GM18502 (cell line): Measurements from ENCODE around the gene TRMT2A.

Source experiments
- ATAC-seq: cut with Tn5 transposase; IDR thresholded peaks from one replicate; pipeline ENCODE4 v1.9.1; 2021; ENCODE audit warnings: mild to moderate bottlenecking; ENCODE audit not compliant: unreplicated experiment, poor library complexity

TRMT2A gene

GRCh38 chr22:20107951-20108756 is 8.9 kb downstream of the TRMT2A start:
- ATAC-seq, result no peak

GRCh38 chr22:20107471-20107901 is 9.5 kb downstream of the TRMT2A start:
- no peak for ATAC-seq

- no peak for ATAC-seq
Measured at GRCh38 chr22:20106849-20107237, 10.2 kb downstream of the TRMT2A start.

- ATAC-seq, result no peak
Measured at GRCh38 chr22:20106205-20106848, 10.7 kb downstream of the TRMT2A start.

GRCh38 chr22:20105456-20106204 is 11.4 kb downstream of the TRMT2A start:
- ATAC-seq, result no peak

GRCh38 chr22:20102203-20102780 is 14.7 kb downstream of the TRMT2A start:
- ATAC-seq, result no peak

GRCh38 chr22:20101638-20102037 is 15.4 kb downstream of the TRMT2A start:
- no peak for ATAC-seq

GRCh38 chr22:20099099-20099711 is 17.8 kb downstream of the TRMT2A start:
- no peak for ATAC-seq

- no peak for ATAC-seq
Measured at GRCh38 chr22:20096574-20097420, 20.2 kb downstream of the TRMT2A start.

GRCh38 chr22:20095521-20095920 is 21.5 kb downstream of the TRMT2A start:
- no peak for ATAC-seq

- no peak for ATAC-seq
Measured at GRCh38 chr22:20094197-20094807, 22.7 kb downstream of the TRMT2A start.

- no peak for ATAC-seq
Measured at GRCh38 chr22:20093418-20094196, 23.4 kb downstream of the TRMT2A start.

- no peak for ATAC-seq
Measured at GRCh38 chr22:20092477-20092854, 24.6 kb downstream of the TRMT2A start.

GRCh38 chr22:20091690-20092476 is 25.1 kb downstream of the TRMT2A start:
- ATAC-seq, result no peak

GRCh38 chr22:20090730-20091240 is 26.2 kb downstream of the TRMT2A start:
- no peak for ATAC-seq

GRCh38 chr22:20089977-20090729 is 26.9 kb downstream of the TRMT2A start:
- ATAC-seq, result no peak
